Inflammatory macrophage treated with lipopolysaccharide for 1 hour (primary cell): ENCODE measurements around the gene POLD1.

ENCODE experiments used
- DNase-seq, 2 donors: peaks; one replicate each; pipeline ENCODE4 v3.0.0-alpha.2; 2020 to 2022

Gene POLD1

GRCh38 chr19:50419022-50419579, 35.0 kb downstream of the POLD1 start:
- no peak for DNase-seq

- DNase-seq: no peak
These were observed 35.5 kb downstream of the POLD1 start for GRCh38 chr19:50419580-50420035.

GRCh38 chr19:50420127-50420526, 36.0 kb downstream of the POLD1 start:
- no peak for DNase-seq

DNA sequence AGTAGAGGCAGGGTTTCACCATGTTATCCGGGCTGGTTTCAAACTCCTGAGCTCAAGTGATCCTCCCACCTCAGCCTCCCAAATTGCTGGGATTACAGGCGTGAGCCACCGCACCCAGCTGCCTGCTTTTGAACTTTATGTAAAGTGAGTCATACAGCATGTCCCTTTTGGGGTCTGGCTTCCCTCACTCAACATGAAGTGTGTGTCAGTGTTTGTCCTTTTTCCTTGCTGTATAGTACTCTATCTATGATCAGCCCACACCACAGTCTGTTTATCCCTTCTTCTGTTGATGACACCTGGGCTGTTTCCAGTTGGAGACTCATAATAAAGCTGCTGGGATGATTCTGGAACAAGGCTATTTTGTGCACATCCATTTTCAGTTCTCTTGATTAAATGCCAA, 36.7 kb downstream of the POLD1 start:
- DNase-seq: no peak

DNA sequence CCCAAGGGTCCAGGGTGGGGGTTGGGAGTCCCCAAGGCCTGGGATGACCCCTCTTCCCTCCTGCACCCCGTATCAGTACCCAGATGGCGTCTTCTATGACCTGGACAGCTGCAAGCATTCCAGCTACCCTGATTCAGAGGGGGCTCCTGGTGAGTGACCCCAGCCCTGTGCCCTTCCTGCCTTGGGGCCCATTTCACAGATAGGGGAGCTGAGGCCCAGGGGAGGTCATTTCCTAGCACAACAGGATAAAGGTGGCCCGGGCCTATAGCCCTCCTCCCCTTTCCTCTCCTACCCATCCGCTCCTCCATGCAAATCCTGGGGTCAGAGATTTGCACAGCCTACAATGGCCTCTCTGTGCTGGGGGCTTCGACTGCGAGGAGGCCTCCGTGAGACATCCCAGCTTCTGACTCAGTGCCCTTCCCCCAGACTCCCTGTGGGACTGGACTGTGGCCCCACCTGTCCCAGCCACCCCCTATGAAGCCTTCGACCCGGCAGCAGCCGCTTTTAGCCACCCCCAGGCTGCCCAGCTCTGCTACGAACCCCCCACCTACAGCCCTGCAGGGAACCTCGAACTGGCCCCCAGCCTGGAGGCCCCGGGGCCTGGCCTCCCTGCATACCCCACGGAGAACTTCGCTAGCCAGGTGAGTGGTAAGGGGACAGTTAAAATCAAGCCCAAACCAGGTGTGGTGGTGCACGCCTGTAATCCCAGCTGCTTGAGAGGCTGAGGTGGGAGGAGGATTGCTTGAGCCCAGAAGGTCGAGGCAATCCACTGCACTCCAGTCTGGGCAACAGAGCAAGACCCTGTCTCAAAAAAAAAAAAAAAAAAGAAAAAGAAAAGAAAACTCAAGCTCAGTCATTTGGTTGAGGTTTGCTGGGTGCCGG, 38.5 kb downstream of the POLD1 start:
- no peak for DNase-seq

GRCh38 chr19:50423279-50424113, 39.3 kb downstream of the POLD1 start:
- no peak for DNase-seq

DNA sequence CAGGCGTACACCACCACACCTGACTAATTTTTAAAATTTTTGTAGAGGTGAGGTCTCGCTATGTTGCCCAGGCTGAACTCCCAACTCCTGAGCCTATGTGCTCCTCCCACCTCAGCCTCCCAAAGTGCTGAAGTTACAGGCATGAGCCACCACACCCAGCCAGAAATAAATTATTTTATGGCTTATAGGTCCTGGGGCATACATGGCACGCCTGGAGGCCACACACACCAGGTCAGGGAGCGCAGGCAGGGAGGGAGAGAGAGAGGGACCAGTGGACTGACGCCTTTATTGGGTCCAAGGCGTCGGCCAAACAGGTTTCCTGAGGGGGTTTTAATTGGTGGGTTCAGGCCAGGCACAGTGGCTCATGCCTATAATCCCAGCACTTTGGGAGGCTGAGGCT, 41.4 kb downstream of the POLD1 start:
- DNase-seq: no peak

GRCh38 chr19:50427318-50427925, 43.3 kb downstream of the POLD1 start:
- no peak for DNase-seq

GRCh38 chr19:50427997-50428425, 43.9 kb downstream of the POLD1 start:
- peak; percentile 83 to 84 for DNase-seq

- no peak for DNase-seq
These were observed 44.8 kb downstream of the POLD1 start for GRCh38 chr19:50428772-50429463.

GRCh38 chr19:50430888-50431342, 46.8 kb downstream of the POLD1 start:
- no peak for DNase-seq

DNA sequence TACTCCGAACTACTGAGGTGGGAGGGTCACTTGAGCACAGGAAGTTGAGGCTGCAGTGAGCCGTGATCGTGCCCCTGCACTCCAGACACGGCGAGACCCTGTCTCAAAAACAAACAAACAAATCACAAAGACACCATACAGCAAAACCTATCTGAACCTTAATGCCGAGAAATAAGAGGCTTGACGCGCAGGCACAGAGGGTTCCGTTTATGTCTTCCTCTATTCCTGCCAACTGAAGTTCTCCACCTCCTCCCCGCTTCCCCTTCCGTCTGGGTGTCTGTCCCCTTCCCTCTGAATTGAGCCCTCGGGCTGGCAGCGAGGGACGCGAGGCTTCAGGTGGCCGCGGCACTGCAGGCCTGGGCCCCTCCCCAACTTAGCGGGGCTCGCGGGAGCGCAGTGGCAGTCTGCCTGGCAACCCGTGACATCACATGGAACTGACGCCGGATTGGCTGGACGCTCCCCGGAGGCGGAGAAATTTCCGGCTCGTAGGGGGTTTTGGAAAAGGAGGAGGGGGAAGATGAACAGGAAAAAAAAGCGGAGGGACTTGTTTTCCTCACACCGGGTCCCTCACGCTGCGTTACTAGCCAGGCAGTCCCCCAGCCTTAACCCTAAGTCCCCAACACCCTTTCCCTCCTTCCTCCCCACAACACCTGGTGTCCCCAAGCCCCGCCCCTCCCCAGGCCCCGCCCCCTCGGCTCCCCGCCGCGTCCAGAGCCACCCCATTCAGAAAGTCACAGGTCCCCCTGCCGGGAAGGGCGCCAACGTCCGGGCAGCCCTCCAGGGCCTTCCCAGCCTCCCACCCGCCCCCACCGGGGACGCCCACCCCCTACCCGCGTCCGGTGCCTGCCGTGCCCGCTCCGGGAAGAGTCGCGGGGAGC, 47.4 kb downstream of the POLD1 start:
- DNase-seq: peak; percentile 59 to 93

- DNase-seq: no peak
These were observed 48.3 kb downstream of the POLD1 start, which contains the start of gene MYBPC2 for GRCh38 chr19:50432221-50433028. MYBPC2 (plus strand) TSS chr19:50432892; CDS start chr19:50432954, 62 bp downstream.

- no peak for DNase-seq
These were observed 49.3 kb downstream of the POLD1 start for GRCh38 chr19:50433201-50434180.

DNA sequence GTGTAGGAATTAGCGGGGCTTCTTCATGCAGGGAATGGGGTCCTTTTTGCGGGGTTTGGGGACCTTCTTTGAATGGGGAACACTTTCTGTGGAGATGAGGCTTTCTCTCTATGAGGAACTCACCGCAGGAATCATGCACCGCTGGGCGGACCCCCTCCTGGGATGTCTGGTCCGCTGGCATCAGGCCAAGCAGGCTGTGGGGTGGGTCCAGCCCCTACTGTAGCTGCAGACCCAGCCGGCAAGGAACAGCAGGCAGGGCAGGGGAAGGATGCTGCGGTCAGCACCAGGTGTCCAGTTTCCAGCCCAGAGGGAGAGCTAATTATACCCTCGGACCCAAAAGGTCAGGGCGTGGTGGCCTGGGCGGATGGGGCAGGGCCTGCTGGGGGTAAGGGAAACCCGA, 50.4 kb downstream of the POLD1 start:
- DNase-seq: no peak

- DNase-seq: no peak
These were observed 51.1 kb downstream of the POLD1 start for GRCh38 chr19:50435221-50435620.

GRCh38 chr19:50435627-50436026, 51.5 kb downstream of the POLD1 start:
- DNase-seq: no peak

DNA sequence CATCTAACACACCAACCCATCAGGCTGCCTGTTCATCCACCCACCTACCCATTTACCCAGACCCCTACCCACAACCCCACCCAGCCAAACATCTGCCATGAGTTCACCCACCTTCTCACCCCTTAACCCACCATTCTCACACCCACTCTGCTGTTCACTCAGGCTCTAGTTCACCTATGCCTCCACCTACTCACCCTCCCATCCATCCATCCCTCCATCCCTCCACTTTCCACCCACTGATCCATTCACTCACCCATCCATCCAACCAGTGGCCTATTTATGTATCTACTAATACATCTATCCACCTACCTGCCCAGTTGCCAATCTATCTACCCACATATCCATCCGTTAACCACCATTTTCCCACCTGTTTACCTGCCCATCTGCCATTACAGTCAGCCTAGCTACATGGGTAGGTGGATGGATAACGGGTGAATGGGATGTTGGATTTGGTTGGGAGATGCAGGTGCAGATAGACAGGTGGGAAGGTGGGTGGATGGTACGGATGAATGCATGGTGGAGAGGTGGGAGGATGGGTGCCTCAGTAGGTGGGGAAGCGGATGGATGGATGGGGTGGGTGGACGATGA, 53.8 kb downstream of the POLD1 start:
- no peak for DNase-seq
